GM12878 (cell line): ENCODE data around the gene APCDD1L. TPM values are rescaled to one million over a fixed set of nuclear protein-coding genes. Genes with fewer than 3 reads are reported as not detected.
"Not testable (repeated sequence)": the region's sequence is repeated elsewhere in the genome, so short reads cannot be mapped to it uniquely, and the experiment has no call there.

Source experiments
- ATAC-seq: fragments of 200-7000 bp; cut with Tn5 transposase; 3 replicates; pipeline ENCODE4 v1.9.1; 2020; ENCODE audit warnings: mild to moderate bottlenecking, moderate library complexity
- BruUV-seq: library from RNA; stranded (reverse); fragments of 400-500 nt; replicated peaks from 2 replicates; lab custom pipeline; 2021; lab: Mats Ljungman, UMichigan
- CTCF ChIA-PET: fragments of 300-600 bp; sonication (Branson Sonifier 250); formaldehyde crosslinking; extraction: SDS; loops from one replicate; lab custom pipeline; 2021; ENCODE audit warnings: inconsistent platforms; lab: Yijun Ruan, JAX
- POLR2A ChIA-PET: fragments of 350-600 bp; formaldehyde crosslinking; extraction: SDS; loops from one replicate; lab custom pipeline; 2021; ENCODE audit warnings: inconsistent platforms; lab: Charles Lee
- RAD21 ChIA-PET: fragments of 300-600 bp; sonication (Branson Sonifier 250); formaldehyde crosslinking; loops from one replicate; lab custom pipeline; 2023; ENCODE audit warnings: antibody characterized with exemption; ENCODE audit not compliant: unreplicated experiment; lab: Charles Lee
- SMC1A ChIA-PET: fragments of 300-600 bp; sonication (Branson Sonifier 250); formaldehyde crosslinking; loops from one replicate; lab custom pipeline; 2023; ENCODE audit not compliant: unreplicated experiment, uncharacterized antibody; lab: Charles Lee
- DNase-seq: peaks from one replicate; pipeline ENCODE4 v3.0.0-alpha.2; 2011; ENCODE audit warnings: low read depth, low spot score
- FAIRE-seq: peaks from 3 replicates; lab custom pipeline; 2011; peaks lifted over from hg19 to GRCh38; lab: Jason Lieb, UNC
- H2AFZ ChIP-seq: 2 replicates; pipeline ENCODE4 v1.6.0; 2011; ENCODE audit warnings: low read depth, low read length, control low read depth; ENCODE audit not compliant: control insufficient read depth
- H3K27ac ChIP-seq: 2 replicates; pipeline ENCODE4 v1.5.1; 2011; ENCODE audit warnings: control low read depth; ENCODE audit not compliant: control insufficient read depth, insufficient read depth
- H3K27me3 ChIP-seq, 2 experiments: replicated peaks in 1 of 2; 2 replicates each; pipeline versions ENCODE4 v1.6.0 to v1.6.1; 2011; ENCODE audit warnings: low read length in 1 of 2; ENCODE audit not compliant: control insufficient read depth in 2 of 2, insufficient read depth in 2 of 2
- H3K36me3 ChIP-seq, 2 experiments: 2 replicates each; pipeline ENCODE4 v1.5.1; 2011; ENCODE audit warnings: low read length in 1 of 2; ENCODE audit not compliant: control insufficient read depth in 2 of 2, insufficient read depth in 2 of 2
- H3K4me1 ChIP-seq: 2 replicates; pipeline ENCODE4 v1.6.1; 2011; ENCODE audit warnings: mild to moderate bottlenecking, low read length, moderate library complexity, mixed read lengths; ENCODE audit not compliant: control insufficient read depth, insufficient read depth
- H3K4me2 ChIP-seq: 2 replicates; pipeline ENCODE4 v1.6.0; 2011; ENCODE audit warnings: control low read depth; ENCODE audit not compliant: control insufficient read depth, insufficient read depth
- H3K4me3 ChIP-seq: fragments of 200-600 bp; sonication (generic); 2 replicates; pipeline ENCODE4 v1.5.1; 2016
- H3K79me2 ChIP-seq: 2 replicates; pipeline ENCODE4 v1.6.0; 2011; ENCODE audit warnings: low read length; ENCODE audit not compliant: control insufficient read depth, insufficient read depth
- H3K9ac ChIP-seq: 2 replicates; pipeline ENCODE4 v1.8.0; 2011; ENCODE audit warnings: low read length, control low read depth, mixed read lengths; ENCODE audit not compliant: control insufficient read depth, insufficient read depth
- H3K9me3 ChIP-seq: replicated peaks from 3 replicates; pipeline ENCODE4 v1.5.1; 2011; ENCODE audit warnings: mild to moderate bottlenecking, low read length; ENCODE audit not compliant: control insufficient read depth, insufficient read depth
- H4K20me1 ChIP-seq: 2 replicates; pipeline ENCODE4 v1.6.0; 2011; ENCODE audit not compliant: control insufficient read depth, insufficient read depth
- E2F4 ChIP-seq: IDR thresholded peaks from 2 replicates; pipeline ENCODE4 v1.6.1; 2012; ENCODE audit warnings: low read depth, low read length, improper control_type of control experiment
- EZH2 ChIP-seq: IDR thresholded peaks from 2 replicates; pipeline ENCODE4 v1.6.1; 2012; ENCODE audit warnings: low read depth, mild to moderate bottlenecking, control low read depth, inconsistent platforms, low read length, borderline replicate concordance; ENCODE audit not compliant: control insufficient read depth
- HCFC1 ChIP-seq: fragments of 150-350 bp; IDR thresholded peaks from 2 replicates; pipeline ENCODE4 v1.6.1; 2014; ENCODE audit warnings: low read length
- SPI1 ChIP-seq: IDR thresholded peaks from 2 replicates; pipeline ENCODE4 v1.6.1; 2011; ENCODE audit warnings: low read depth, mild to moderate bottlenecking, low read length, moderate library complexity, borderline replicate concordance; ENCODE audit not compliant: insufficient read depth
- USF2 ChIP-seq: IDR thresholded peaks from 2 replicates; pipeline ENCODE4 v1.6.1; 2011; ENCODE audit warnings: low read depth, low read length, improper control_type of control experiment, borderline replicate concordance
- WGBS: methylation state at CpG from one replicate; pipeline ENCODE4 v1.1.6; 2016; ENCODE audit warnings: low lambda C conversion rate; ENCODE audit not compliant: insufficient replicate concordance, insufficient coverage; ENCODE audit errors: missing lambda C conversion rate; 5-methylcytosine and 5-hydroxymethylcytosine counted together
- in situ Hi-C: fragments of 300-500 bp; cut with MboI; formaldehyde crosslinking; loops from 9 replicates; pipeline ENCODE4 v1.14.3; 2018; ENCODE audit warnings: mixed read lengths
- intact Hi-C: fragments of 100-400 bp; cut with micrococcal nuclease; formaldehyde crosslinking; loops from one replicate; pipeline ENCODE4 v1.14.2; 2022; ENCODE audit not compliant: unreplicated experiment
- polyA plus RNA-seq, 11 experiments: library from polyadenylated mRNA; depleted of rRNA in 4 of 11; unstranded in 6 of 11; stranded (reverse) in 5 of 11; fragments of >200 nt; fragmentation: Nextera tagmentation in 4 of 11; fragmentation: Illumina TruSeq in 1 of 11; extraction: Ambion mirVana in 4 of 11; extraction: Trizol in 1 of 11; gene quantifications; 1 replicate in 1 of 11; 2 replicates in 10 of 11; pipeline versions ENCODE4 v1.2.1 to v1.2.3, GENCODE V29; 2011 to 2016; ENCODE audit warnings: inconsistent platforms in 2 of 11, missing spikeins in 2 of 11, low read depth in 1 of 11
- total RNA-seq, 4 experiments: library from RNA; depleted of rRNA in 3 of 4; stranded (reverse); fragments of >200 nt in 3 of 4; fragmentation: Illumina TruSeq in 1 of 4; extraction: Trizol in 1 of 4; gene quantifications; 2 replicates each; pipeline versions ENCODE4 v1.2.1 to v1.2.3, GENCODE V29; 2013 to 2021

The APCDD1L gene
- total and polyA plus RNA-seq, 10 of the 15 experiments (the other 5 are each of a cell fraction or from before 2014, with no cell fraction given) = 0.14 to 0.50 TPM; not detected in 8

DNA sequence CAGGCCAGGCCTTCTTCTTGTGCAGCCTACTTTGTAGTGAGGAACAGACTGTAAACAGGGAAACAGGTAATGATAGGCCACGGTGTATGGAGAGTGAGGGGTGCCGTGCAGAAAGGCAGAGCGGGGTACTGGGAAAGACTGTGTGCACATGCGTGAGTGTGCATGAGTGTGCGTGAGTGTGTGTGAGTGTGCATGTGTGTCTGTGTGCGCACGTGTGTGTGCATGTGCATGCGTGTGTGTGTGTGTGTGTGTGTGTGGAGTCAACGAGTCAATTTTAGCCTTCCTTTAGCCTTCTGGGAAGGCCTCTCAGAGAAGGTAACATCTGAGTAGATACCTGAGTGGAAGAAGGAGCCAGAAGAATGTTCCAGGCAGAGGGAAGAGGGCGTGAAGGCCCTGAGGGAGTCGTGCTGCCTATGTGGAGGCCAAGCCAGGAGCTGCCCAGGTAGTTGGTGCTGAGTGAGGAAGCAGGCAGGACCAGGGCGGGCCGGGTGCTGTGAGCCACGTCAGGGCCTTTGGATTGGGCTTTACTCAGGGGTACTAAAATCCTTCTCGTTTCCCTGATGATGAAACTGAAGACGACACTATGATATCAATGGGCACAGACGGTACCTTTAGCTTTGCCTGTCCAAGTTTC lies 6.3 kb downstream of the APCDD1L start (continued):
- TF ChIP-seq EZH2 (no peak), USF2 (no peak), HCFC1 (no peak)
- TF ChIP-seq, all 136 proteins: peak for 3

DNA sequence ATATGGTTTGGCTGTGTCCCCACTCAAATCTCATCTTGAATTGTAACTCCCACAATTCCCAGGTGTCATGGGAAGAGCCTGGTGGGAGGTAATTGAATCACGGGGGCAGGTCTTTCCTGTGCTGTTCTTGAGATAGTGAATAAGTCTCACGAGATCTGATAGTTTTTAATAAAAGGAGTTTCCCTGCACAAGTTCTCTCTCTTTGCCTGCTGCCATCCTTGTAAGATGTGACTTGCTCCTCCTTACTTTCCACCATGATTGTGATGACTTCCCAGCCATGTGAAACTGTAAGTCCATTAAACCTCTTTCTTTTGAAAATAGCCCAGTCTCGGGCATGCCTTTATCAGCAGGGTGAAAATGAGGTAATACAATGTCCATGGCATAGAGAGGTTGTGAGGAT lies 8.2 kb downstream of the APCDD1L start:
- H3K4me2 ChIP-seq, H3K36me3 ChIP-seq, CTCF ChIA-PET, H3K4me3 ChIP-seq, ATAC-seq, DNase-seq, H2AFZ ChIP-seq, FAIRE-seq, H3K27me3 ChIP-seq, H3K79me2 ChIP-seq, POLR2A ChIA-PET, H4K20me1 ChIP-seq, H3K4me1 ChIP-seq, BruUV-seq, intact Hi-C loops, H3K9ac ChIP-seq, SMC1A ChIA-PET, RAD21 ChIA-PET, in situ Hi-C loops, H3K27ac ChIP-seq: not testable (repeated sequence)
- peaks cover 19% of the 10 kb centered on the region; the same call in 2 of the 3 replicates for H3K9me3 ChIP-seq
- WGBS = 24% methylated on average over 3 of the region's 3 CpGs

GRCh38 chr20:58504566-58504965 lies 10.6 kb downstream of the APCDD1L start:
- TF ChIP-seq E2F4 (no peak), SPI1 (no peak)
- DNase-seq (no peak), FAIRE-seq (no peak), ATAC-seq (no peak)
- no peaks in the 10 kb centered on the region for H4K20me1 ChIP-seq
- ChIA-PET POLR2A (no interaction called here), RAD21 (no interaction called here), SMC1A (no interaction called here), CTCF (no interaction called here)
- H3K27ac ChIP-seq = no peak overlapping the region
- H2AFZ ChIP-seq = no peak overlapping the region
- intact Hi-C loops = no loop called here
- no TSS peak for BruUV-seq
- no peak overlapping the region for H3K4me3 ChIP-seq
- WGBS = 31% methylated on average over 3 of the region's 3 CpGs
- no peaks in the 10 kb centered on the region for H3K27me3 ChIP-seq
- H3K36me3 ChIP-seq = no peaks in the 10 kb centered on the region
- no peaks in the 10 kb centered on the region for H3K79me2 ChIP-seq
- no peak overlapping the region for H3K9ac ChIP-seq
- peaks cover 19% of the 10 kb centered on the region; the same call in 2 of the 3 replicates for H3K9me3 ChIP-seq
- in situ Hi-C loops = no loop called here
- no peak overlapping the region for H3K4me2 ChIP-seq
- H3K4me1 ChIP-seq = no peaks in the 10 kb centered on the region
